CD14-positive monocyte (primary cell): ENCODE data around the gene HAND2. TPM values are rescaled to one million over a fixed set of nuclear protein-coding genes. Genes with fewer than 3 reads are reported as not detected.

ENCODE experiments used
- DNase-seq, 3 donors: peaks; one replicate each; pipeline ENCODE4 v3.0.0-alpha.2; 2011 to 2022
- H2AFZ ChIP-seq: 2 replicates; pipeline ENCODE4 v1.6.0; 2012; ENCODE audit warnings: mild to moderate bottlenecking, low read depth, low read length, inconsistent platforms; ENCODE audit not compliant: insufficient read depth, poor library complexity, severe bottlenecking
- H3K27ac ChIP-seq, 2 donors: 1 replicate in 1 of 2; 2 replicates in 1 of 2; pipeline ENCODE4 v1.5.1; 2012 to 2013; ENCODE audit warnings: low read length in 2 of 2, control low read depth in 1 of 2, inconsistent platforms in 1 of 2, low read depth in 1 of 2, mild to moderate bottlenecking in 1 of 2
- H3K27me3 ChIP-seq, 2 donors: one replicate each; pipeline versions ENCODE4 v1.6.0 to v1.6.1; 2011 to 2013; ENCODE audit warnings: low read length in 2 of 2; ENCODE audit not compliant: control insufficient read depth in 2 of 2, insufficient read depth in 2 of 2
- H3K36me3 ChIP-seq, 2 donors: replicated peaks in 1 of 2; 1 replicate in 1 of 2; 2 replicates in 1 of 2; pipeline versions ENCODE4 v1.5.1 to v1.6.1; 2012 to 2013; ENCODE audit warnings: low read length in 2 of 2, control low read depth in 1 of 2, inconsistent platforms in 1 of 2, mild to moderate bottlenecking in 1 of 2; ENCODE audit not compliant: insufficient read depth in 2 of 2, control insufficient read depth in 1 of 2
- H3K4me1 ChIP-seq, 2 donors: 1 replicate in 1 of 2; 2 replicates in 1 of 2; pipeline versions ENCODE4 v1.5.1 to v1.6.1; 2012 to 2013; ENCODE audit warnings: low read length in 2 of 2, control low read depth in 1 of 2, inconsistent platforms in 1 of 2, mild to moderate bottlenecking in 1 of 2, moderate library complexity in 1 of 2; ENCODE audit not compliant: insufficient read depth in 2 of 2, control insufficient read depth in 1 of 2
- H3K4me2 ChIP-seq: replicated peaks from 2 replicates; pipeline ENCODE3; 2012; ENCODE audit warnings: low read length, moderate library complexity, mild to moderate bottlenecking; ENCODE audit not compliant: poor library complexity, severe bottlenecking; ENCODE audit errors: extremely low read depth
- H3K4me3 ChIP-seq, 3 experiments: fragments of 200-600 bp in 1 of 3; sonication (generic) in 1 of 3; replicated peaks in 1 of 3; 1 replicate in 2 of 3; 2 replicates in 1 of 3; pipeline ENCODE4 v1.5.1; 2011 to 2013; ENCODE audit warnings: low read length in 3 of 3, mild to moderate bottlenecking in 3 of 3, control low read depth in 2 of 3, low read depth in 2 of 3, inconsistent platforms in 1 of 3, moderate library complexity in 1 of 3
- H3K79me2 ChIP-seq: 2 replicates; pipeline ENCODE4 v1.6.0; 2012; ENCODE audit warnings: mild to moderate bottlenecking, control low read depth, inconsistent platforms, low read length, moderate library complexity; ENCODE audit not compliant: insufficient read depth
- H3K9ac ChIP-seq: 2 replicates; pipeline ENCODE4 v1.6.0; 2017; ENCODE audit warnings: low read length, mild to moderate bottlenecking; ENCODE audit not compliant: insufficient read depth, poor library complexity, severe bottlenecking
- H3K9me3 ChIP-seq, 2 donors: replicated peaks in 1 of 2; 1 replicate in 1 of 2; 2 replicates in 1 of 2; pipeline versions ENCODE4 v1.5.1 to v1.6.1; 2012 to 2013; ENCODE audit warnings: low read length in 2 of 2, control low read depth in 1 of 2; ENCODE audit not compliant: control insufficient read depth in 1 of 2, insufficient read depth in 1 of 2
- H4K20me1 ChIP-seq: 2 replicates; pipeline ENCODE4 v1.6.0; 2012; ENCODE audit warnings: mild to moderate bottlenecking, low read length, control low read depth, moderate library complexity; ENCODE audit not compliant: insufficient read depth
- H3K27ac Mint-ChIP-seq, 7 donors: one replicate each; pipeline ENCODE4 v1.8.0; 2020; ENCODE audit warnings: mild to moderate bottlenecking in 7 of 7, mixed read lengths in 7 of 7, moderate library complexity in 6 of 7, inconsistent platforms in 2 of 7
- H3K27me3 Mint-ChIP-seq, 3 donors: one replicate each; pipeline ENCODE4 v1.8.0; 2021 to 2022; ENCODE audit warnings: low read depth in 3 of 3, mild to moderate bottlenecking in 3 of 3, mixed read lengths in 3 of 3, moderate library complexity in 3 of 3, inconsistent platforms in 1 of 3
- H3K36me3 Mint-ChIP-seq, 2 donors: one replicate each; pipeline ENCODE4 v1.8.0; 2020; ENCODE audit warnings: mixed read lengths in 2 of 2, inconsistent platforms in 1 of 2, mild to moderate bottlenecking in 1 of 2
- H3K4me1 Mint-ChIP-seq: one replicate; pipeline ENCODE4 v1.8.0; 2020; ENCODE audit warnings: mild to moderate bottlenecking, mixed read lengths
- H3K4me3 Mint-ChIP-seq, 2 donors: one replicate each; pipeline ENCODE4 v1.8.0; 2020; ENCODE audit warnings: mild to moderate bottlenecking in 2 of 2, mixed read lengths in 2 of 2, moderate library complexity in 1 of 2
- H3K9me3 Mint-ChIP-seq, 7 donors: one replicate each; pipeline ENCODE4 v1.8.0; 2020 to 2022; ENCODE audit warnings: mixed read lengths in 7 of 7, mild to moderate bottlenecking in 6 of 7, moderate library complexity in 6 of 7, inconsistent platforms in 2 of 7
- WGBS: methylation state at CpG from one replicate; pipeline ENCODE4 v1.1.5; 2013; ENCODE audit warnings: missing lambda C conversion rate; ENCODE audit not compliant: insufficient coverage; 5-methylcytosine and 5-hydroxymethylcytosine counted together
- intact Hi-C, 2 donors: fragments of 100-400 bp; cut with micrococcal nuclease; formaldehyde crosslinking; loops; one replicate each; pipeline versions ENCODE4 v1.15.0 to v1.15.1; 2023
- polyA plus RNA-seq, 3 donors: library from polyadenylated mRNA; depleted of rRNA in 1 of 3; unstranded in 2 of 3; stranded (reverse) in 1 of 3; fragments of 300-500 nt in 2 of 3; fragments of >200 nt in 1 of 3; fragmentation: Illumina TruSeq in 2 of 3; gene quantifications; 1 replicate in 2 of 3; 2 replicates in 1 of 3; pipeline ENCODE4 v1.2.3, GENCODE V29; 2012 to 2021
- TF ChIP-seq, protein P1 (sequence below): fragments of 200-600 bp; IDR thresholded peaks from one replicate; pipeline ENCODE4 v1.8.0; 2022; ENCODE audit warnings: antibody characterized with exemption, mild to moderate bottlenecking

HAND2 gene
- polyA plus RNA-seq, 3 donors, result not detected

DNA sequence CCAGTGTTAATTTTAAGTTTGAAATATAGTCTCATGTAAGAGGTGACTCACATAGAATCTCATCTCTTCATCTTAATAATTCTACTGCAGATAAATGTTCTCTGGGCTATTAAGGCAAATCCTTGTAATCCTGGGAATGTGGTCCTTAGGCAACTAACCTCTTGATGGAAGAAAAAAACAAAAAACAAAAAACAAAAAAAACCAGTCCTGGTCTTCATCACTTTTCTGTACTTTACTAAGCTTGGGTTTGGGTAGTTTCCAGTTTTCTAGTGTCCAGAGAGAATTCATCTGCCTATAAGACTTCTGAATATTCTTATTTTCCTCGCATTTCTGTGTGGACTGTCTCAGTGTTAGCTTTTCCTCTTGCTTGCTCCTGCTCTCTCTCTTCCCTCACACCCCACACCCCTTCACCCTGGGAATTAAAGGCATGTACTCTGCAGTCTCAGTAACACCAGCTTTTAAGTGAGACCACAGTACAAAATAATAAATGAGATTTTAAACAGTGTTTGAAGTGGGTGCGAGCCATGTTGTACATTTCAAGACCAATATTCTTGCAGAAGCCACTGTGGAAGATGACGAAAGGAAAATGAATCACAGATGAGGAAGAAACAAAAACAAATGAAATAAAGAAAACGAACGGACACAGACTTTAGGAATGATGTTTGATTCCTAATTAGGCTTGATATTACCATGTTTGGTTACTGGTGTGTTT is 51.7 kb downstream of the HAND2 start:
- no peak overlapping the region for H2AFZ ChIP-seq
- no peaks in the 10 kb centered on the region for H3K9me3 ChIP-seq
- TF ChIP-seq, protein P1, sequence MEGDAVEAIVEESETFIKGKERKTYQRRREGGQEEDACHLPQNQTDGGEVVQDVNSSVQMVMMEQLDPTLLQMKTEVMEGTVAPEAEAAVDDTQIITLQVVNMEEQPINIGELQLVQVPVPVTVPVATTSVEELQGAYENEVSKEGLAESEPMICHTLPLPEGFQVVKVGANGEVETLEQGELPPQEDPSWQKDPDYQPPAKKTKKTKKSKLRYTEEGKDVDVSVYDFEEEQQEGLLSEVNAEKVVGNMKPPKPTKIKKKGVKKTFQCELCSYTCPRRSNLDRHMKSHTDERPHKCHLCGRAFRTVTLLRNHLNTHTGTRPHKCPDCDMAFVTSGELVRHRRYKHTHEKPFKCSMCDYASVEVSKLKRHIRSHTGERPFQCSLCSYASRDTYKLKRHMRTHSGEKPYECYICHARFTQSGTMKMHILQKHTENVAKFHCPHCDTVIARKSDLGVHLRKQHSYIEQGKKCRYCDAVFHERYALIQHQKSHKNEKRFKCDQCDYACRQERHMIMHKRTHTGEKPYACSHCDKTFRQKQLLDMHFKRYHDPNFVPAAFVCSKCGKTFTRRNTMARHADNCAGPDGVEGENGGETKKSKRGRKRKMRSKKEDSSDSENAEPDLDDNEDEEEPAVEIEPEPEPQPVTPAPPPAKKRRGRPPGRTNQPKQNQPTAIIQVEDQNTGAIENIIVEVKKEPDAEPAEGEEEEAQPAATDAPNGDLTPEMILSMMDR, result no peak
- Mint-ChIP-seq H3K4me1 (no peaks in the 10 kb centered on the region), H3K9me3 (peaks cover 0 to 2% (median 2%) of the 10 kb centered on the region in 7 donors), H3K27ac (no peak overlapping the region), H3K4me3 (no peak overlapping the region), H3K36me3 (no peaks in the 10 kb centered on the region), H3K27me3 (peaks cover 0 to 4% (median 1%) of the 10 kb centered on the region in 3 donors)
- DNase-seq, result no peak
- no peaks in the 10 kb centered on the region for H3K36me3 ChIP-seq
- no peak overlapping the region for H3K4me2 ChIP-seq
- H3K4me3 ChIP-seq, result no peak overlapping the region
- H3K79me2 ChIP-seq, result no peaks in the 10 kb centered on the region
- 92% methylated on average over 3 of the region's 5 CpGs for WGBS
- no peaks in the 10 kb centered on the region for H3K27me3 ChIP-seq
- H4K20me1 ChIP-seq, result no peaks in the 10 kb centered on the region
- no peak overlapping the region for H3K9ac ChIP-seq
- H3K4me1 ChIP-seq, result no peaks in the 10 kb centered on the region
- intact Hi-C loops, result no loop called here
- H3K27ac ChIP-seq, result no peak overlapping the region

- Histone ChIP-seq H3K27ac (no peak overlapping the region), H4K20me1 (no peaks in the 10 kb centered on the region), H3K4me2 (no peak overlapping the region), H3K36me3 (no peaks in the 10 kb centered on the region), H3K9me3 (no peaks in the 10 kb centered on the region), H3K27me3 (no peaks in the 10 kb centered on the region), H3K79me2 (no peaks in the 10 kb centered on the region), H3K9ac (no peak overlapping the region), H3K4me1 (no peaks in the 10 kb centered on the region), H3K4me3 (no peak overlapping the region), H2AFZ (no peak overlapping the region)
- Mint-ChIP-seq H3K4me1 (no peaks in the 10 kb centered on the region), H3K27me3 (peaks cover 0 to 5% (median 1%) of the 10 kb centered on the region in 3 donors), H3K36me3 (peaks cover 0 to 2% of the 10 kb centered on the region in 2 donors), H3K9me3 (peaks cover 0 to 2% (median 2%) of the 10 kb centered on the region in 7 donors), H3K4me3 (no peak overlapping the region), H3K27ac (peak overlapping the region in 1 of 7 donors; percentile 26)
- TF ChIP-seq, protein P1, result no peak
- intact Hi-C loops, result no loop called here
- no peak for DNase-seq
- no CpG with 5 or more reads among the region's 1 CpG for WGBS
Measured at GRCh38 chr4:173477016-173477415, 53.0 kb downstream of the HAND2 start.

Other genes with a start within 250 kb of the HAND2 start
- gene HMGB2, start 195.9 kb downstream of the HAND2 start, polyA plus RNA-seq, result 100 to 1,000 TPM; 129 to 299 (median 248) TPM
- 10 to 100 TPM; 16.5 to 32.2 (median 21.8) TPM for gene SAP30, start 159.3 kb downstream of the HAND2 start, polyA plus RNA-seq
- gene SCRG1, start 131.1 kb downstream of the HAND2 start, polyA plus RNA-seq, result under 1 TPM; 0.07 to 0.24 (median 0.08) TPM